ENCODE results near the gene RECQL.

- no peak for TF ChIP-seq RNF2 (IDR thresholded peaks at IDR 0.05; ENCODE audit: borderline replicate concordance, low read depth, low read length, missing control alignments, poor library complexity, severe bottlenecking)
- TF ChIP-seq EZH2 (IDR thresholded peaks at IDR 0.05; ENCODE audit: low read depth, low read length, severe bottlenecking), result no peak
- no peak for TF ChIP-seq POLR2A (IDR thresholded peaks at IDR 0.05; ENCODE audit: control extremely low read depth in 1 of 2, low read depth in 2 of 2, low read length in 2 of 2)
- no peak for TF ChIP-seq SP1 (IDR thresholded peaks at IDR 0.05; ENCODE audit: low read depth, low read length)
- TF ChIP-seq KDM1A (IDR thresholded peaks at IDR 0.05; ENCODE audit: borderline replicate concordance, low read length), result no peak
- TF ChIP-seq CREB1 (IDR thresholded peaks at IDR 0.05), result no peak
- TF ChIP-seq RBBP5 (IDR thresholded peaks at IDR 0.05; ENCODE audit: borderline replicate concordance, low read depth, low read length), result no peak
Observed at GRCh38 chr12:21502872-21503271, 1.4 kb upstream of the RECQL start.

Data from H1 (cell line).